Testis (tissue), 3 donors: ENCODE results near the gene DDR1. TPM values are rescaled to one million over a fixed set of nuclear protein-coding genes. Genes with fewer than 3 reads are reported as not detected.
"Not testable (repeated sequence)": the region's sequence is repeated elsewhere in the genome, so short reads cannot be mapped to it uniquely, and the experiment has no call there.

Experiments used
- DNase-seq: peaks from one replicate; pipeline ENCODE4 v3.0.0-alpha.2; 2019
- H3K27ac ChIP-seq, 2 donors: fragments of 200-600 bp; sonication (generic); one replicate each; pipeline ENCODE4 v1.5.1; 2019
- H3K27me3 ChIP-seq: fragments of 200-600 bp; sonication (generic); one replicate; pipeline ENCODE4 v1.5.1; 2019
- H3K36me3 ChIP-seq: fragments of 200-600 bp; sonication (generic); one replicate; pipeline ENCODE4 v1.5.1; 2017; ENCODE audit warnings: low read depth; ENCODE audit errors: missing control alignments
- H3K4me1 ChIP-seq: fragments of 200-600 bp; sonication (generic); one replicate; pipeline ENCODE4 v1.5.1; 2019
- H3K4me3 ChIP-seq, 2 donors: fragments of 200-600 bp; sonication (generic); one replicate each; pipeline ENCODE4 v1.5.1; 2017 to 2019
- H3K9me3 ChIP-seq: fragments of 200-600 bp; sonication (generic); one replicate; pipeline ENCODE4 v1.5.1; 2017
- POLR2A ChIP-seq: fragments of 450-650 bp; IDR thresholded peaks from one replicate; pipeline ENCODE4 v1.6.1; 2017; ENCODE audit warnings: antibody characterized with exemption, mild to moderate bottlenecking, moderate library complexity
- WGBS, 2 donors: methylation state at CpG; one replicate each; pipeline ENCODE4 v1.1.5; 2018; 5-methylcytosine and 5-hydroxymethylcytosine counted together
- intact Hi-C: fragments of 100-400 bp; cut with DNase I; formaldehyde crosslinking; loops from one replicate; pipeline ENCODE4 v1.15.1; 2023; ENCODE audit warnings: low total_unique reads
- polyA plus RNA-seq: library from polyadenylated mRNA; stranded (reverse); fragments of 350-450 nt; fragmentation: Illumina TruSeq; extraction: RNeasy Lipid Tissue Mini Kit (QIAGEN cat#74804); gene quantifications from one replicate; pipeline ENCODE4 v1.2.3, GENCODE V29; 2014; ENCODE audit warnings: low read depth, low replicate concordance; ENCODE audit not compliant: insufficient read depth
- total RNA-seq, 2 donors: library from RNA; depleted of rRNA; stranded (reverse); fragments of >200 nt; gene quantifications; one replicate each; pipeline ENCODE4 v1.2.3, GENCODE V29; 2016
- TF ChIP-seq, protein P1 (sequence below), 3 experiments: fragments of 450-650 bp in 2 of 3; fragments of 200-600 bp in 1 of 3; sonication (generic) in 1 of 3; IDR thresholded peaks; one replicate each; pipeline ENCODE4 v1.5.1; 2016 to 2019; ENCODE audit warnings: antibody characterized with exemption in 3 of 3, mild to moderate bottlenecking in 2 of 3, moderate library complexity in 1 of 3

The DDR1 gene
- total and polyA plus RNA-seq, 3 donors from 2014 or later, result 33.8 to 97.6 (median 94.6) TPM

DNA sequence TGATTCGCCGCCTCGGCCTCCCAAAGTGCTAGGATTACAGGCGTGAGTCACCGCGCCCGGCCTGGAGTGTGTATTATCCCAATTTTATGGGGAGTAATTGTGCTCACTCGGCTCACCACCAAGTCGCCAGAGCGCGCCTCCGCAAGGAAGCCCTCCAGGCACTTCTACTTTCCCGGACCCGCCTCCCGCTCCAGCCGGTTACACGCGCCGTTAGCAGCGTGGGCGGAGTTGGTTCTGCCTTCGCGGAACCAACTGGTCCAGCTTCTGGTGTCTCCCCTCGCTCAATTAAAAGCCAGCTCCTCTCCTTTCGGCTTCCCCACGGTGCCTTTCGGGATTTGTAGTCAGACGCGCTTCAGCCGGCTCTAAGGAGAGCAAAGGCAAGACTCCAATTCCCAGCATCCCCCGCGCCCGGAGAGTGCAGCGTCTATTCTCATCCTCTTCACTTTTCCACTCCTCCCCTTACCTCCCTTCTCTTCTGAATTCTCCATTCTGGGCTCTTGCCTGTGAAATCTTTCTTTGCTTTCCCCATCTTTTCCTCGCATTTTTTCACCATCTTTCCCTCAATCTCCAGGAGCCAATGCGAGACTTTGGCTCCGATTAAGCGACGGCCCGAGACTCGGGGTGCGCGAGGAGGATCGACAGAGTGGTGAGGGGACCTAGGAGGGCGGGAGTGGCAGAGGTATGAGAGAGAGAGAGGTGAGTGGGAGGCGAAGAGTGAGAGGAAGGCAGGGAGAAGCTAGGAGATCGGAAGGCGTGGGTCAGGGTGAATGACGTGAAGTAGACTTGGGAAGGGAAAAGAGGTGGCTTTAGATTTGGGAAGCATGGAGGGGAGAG is 23.7 kb downstream of the DDR1 start, which contains the start of gene GTF2H4:
TSS of gene GTF2H4 (plus strand) at position 450 of the 834 bp plus-strand sequence.
- TF ChIP-seq, protein P1, sequence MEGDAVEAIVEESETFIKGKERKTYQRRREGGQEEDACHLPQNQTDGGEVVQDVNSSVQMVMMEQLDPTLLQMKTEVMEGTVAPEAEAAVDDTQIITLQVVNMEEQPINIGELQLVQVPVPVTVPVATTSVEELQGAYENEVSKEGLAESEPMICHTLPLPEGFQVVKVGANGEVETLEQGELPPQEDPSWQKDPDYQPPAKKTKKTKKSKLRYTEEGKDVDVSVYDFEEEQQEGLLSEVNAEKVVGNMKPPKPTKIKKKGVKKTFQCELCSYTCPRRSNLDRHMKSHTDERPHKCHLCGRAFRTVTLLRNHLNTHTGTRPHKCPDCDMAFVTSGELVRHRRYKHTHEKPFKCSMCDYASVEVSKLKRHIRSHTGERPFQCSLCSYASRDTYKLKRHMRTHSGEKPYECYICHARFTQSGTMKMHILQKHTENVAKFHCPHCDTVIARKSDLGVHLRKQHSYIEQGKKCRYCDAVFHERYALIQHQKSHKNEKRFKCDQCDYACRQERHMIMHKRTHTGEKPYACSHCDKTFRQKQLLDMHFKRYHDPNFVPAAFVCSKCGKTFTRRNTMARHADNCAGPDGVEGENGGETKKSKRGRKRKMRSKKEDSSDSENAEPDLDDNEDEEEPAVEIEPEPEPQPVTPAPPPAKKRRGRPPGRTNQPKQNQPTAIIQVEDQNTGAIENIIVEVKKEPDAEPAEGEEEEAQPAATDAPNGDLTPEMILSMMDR (IDR thresholded peaks at IDR 0.05), result no peak
- TF ChIP-seq POLR2A, result no peak
- peaks cover 8% of the 10 kb centered on the region for H3K4me1 ChIP-seq
- DNase-seq, result peak; percentile 98
- H3K4me3 ChIP-seq, result peak within 1 kb of the TSS; percentile 78 to 83
- intact Hi-C loops, result no loop called here
- no peaks in the 10 kb centered on the region for H3K27me3 ChIP-seq
- H3K36me3 ChIP-seq, result no peaks in the 10 kb centered on the region
- no peaks in the 10 kb centered on the region for H3K9me3 ChIP-seq
- no peak within 1 kb of the TSS for H3K27ac ChIP-seq
- 0 to 1% methylated on average over 46 to 49 of the region's 49 CpGs for WGBS, 2 donors

DNA sequence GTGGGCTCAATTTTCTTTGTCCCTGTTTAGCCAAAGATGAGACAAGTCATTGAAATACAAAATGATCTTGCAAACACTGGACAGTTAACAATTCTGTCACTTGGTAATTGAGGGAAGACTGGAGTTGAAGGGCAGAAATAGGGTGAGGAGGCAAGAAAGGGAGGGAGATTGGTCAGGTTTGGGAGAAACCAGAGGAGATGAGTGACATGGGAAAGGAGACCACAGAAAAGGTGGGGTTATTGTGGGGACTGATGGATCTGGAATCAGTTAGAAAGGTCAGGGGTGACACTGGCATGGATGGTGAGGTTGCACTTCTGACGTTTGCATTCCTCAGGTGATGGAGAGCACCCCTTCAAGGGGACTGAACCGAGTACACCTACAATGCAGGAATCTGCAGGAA is 24.4 kb downstream of the DDR1 start:
- Histone ChIP-seq H3K27me3 (no peaks in the 10 kb centered on the region), H3K4me1 (peaks cover 14% of the 10 kb centered on the region), H3K4me3 (peak overlapping the region; percentile 78 to 83), H3K27ac (no peak overlapping the region), H3K9me3 (no peaks in the 10 kb centered on the region), H3K36me3 (no peaks in the 10 kb centered on the region)
- no peak for DNase-seq
- WGBS, 2 donors, result 23 to 38% methylated on average over 2 of the region's 2 CpGs
- TF ChIP-seq POLR2A, result no peak
- TF ChIP-seq, protein P1 (IDR thresholded peaks at IDR 0.05), result no peak
- intact Hi-C loops, result no loop called here

DNA sequence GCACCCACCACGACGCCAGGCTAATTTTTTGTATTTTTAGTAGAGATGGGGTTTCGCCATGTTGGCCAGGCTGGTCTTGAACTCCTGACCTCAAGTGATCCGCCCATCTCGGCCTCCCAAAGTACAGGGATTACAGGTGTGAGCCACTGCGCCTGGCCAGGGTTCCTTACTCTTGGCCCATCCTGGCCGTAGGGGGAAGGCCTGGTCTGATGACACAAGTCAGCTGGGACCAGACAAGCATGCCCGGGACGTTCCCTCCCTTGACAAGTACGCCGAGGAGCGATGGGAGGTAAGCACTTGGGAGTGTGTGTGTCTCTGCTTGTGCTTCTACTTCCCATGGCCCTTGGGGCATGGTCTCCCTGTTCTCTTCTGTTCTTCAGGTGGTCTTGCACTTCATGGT is 26.2 kb downstream of the DDR1 start:
- H3K9me3 ChIP-seq, DNase-seq, intact Hi-C loops: not testable (repeated sequence)

DNA sequence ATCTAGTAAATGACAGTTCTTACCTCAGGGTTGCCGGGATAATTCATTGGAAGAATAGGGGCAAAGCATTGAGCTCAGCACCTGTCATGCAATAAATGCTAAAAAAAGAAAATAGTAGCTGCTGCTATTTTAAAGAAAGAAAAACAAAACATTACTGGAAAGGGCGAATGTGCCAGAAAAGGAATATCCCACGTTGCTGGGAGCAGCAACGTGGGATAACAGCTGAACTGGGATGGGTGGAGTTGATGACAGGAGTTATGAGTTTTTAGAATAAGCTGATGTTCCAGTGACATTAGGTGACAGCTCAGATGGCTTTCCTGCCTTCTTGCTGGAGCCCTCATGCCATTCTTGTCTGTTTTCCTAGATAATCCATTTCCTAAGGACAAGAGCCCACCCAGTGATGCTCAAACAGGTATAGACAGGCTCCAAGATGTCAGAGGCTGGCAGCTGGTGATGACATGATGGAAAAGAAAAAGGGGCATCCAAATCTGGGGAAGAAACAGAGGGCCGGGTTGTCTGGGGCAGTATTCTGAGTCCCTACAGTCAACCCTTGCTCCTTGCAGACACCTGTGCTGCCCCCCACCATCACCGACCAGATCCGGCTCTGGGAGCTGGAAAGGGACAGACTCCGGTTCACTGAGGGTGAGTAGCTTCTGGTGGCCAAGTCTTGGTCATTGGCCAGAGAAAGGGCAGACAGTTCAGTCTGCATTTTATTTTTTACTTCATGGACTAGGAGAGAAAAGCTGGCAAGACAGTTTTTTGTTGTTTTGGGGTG is 28.6 kb downstream of the DDR1 start:
- H3K36me3 ChIP-seq, result no peaks in the 10 kb centered on the region
- no peak for TF ChIP-seq POLR2A
- TF ChIP-seq, protein P1 (IDR thresholded peaks at IDR 0.05), result no peak
- H3K9me3 ChIP-seq, result no peaks in the 10 kb centered on the region
- H3K27me3 ChIP-seq, result no peaks in the 10 kb centered on the region
- peak overlapping the region; percentile 92 to 93 for H3K27ac ChIP-seq
- WGBS, 2 donors, result 63 to 72% methylated on average over 8 of the region's 8 CpGs
- intact Hi-C loops, result no loop called here
- H3K4me3 ChIP-seq, result no peak overlapping the region
- H3K4me1 ChIP-seq, result peaks cover 30% of the 10 kb centered on the region
- no peak for DNase-seq

More for the DNA sequence above, 26.2 kb downstream of the DDR1 start:
- not testable (repeated sequence) for H3K4me3 ChIP-seq, H3K27ac ChIP-seq, H3K36me3 ChIP-seq, H3K27me3 ChIP-seq
- H3K4me1 ChIP-seq, result peaks cover 24% of the 10 kb centered on the region
- WGBS, 2 donors, result 90 to 94% methylated on average over 9 to 12 of the region's 12 CpGs

DNA sequence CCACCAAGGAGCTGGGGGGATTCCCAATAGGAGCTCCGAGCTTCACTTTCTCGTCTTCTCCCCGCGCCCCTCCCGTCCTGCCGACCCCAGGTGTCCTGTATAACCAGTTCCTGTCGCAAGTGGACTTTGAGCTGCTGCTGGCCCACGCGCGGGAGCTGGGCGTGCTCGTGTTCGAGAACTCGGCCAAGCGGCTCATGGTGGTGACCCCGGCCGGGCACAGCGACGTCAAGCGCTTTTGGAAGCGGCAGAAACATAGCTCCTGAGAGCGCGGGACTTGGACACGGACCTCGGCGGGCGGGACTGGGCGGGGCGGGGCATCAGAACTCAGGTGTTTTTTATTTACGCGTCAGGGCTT is 29.4 kb downstream of the DDR1 start:
- WGBS, 2 donors, result 2 to 7% methylated on average over 25 to 28 of the region's 31 CpGs
- intact Hi-C loops, result no loop called here

More for the DNA sequence above, 29.4 kb downstream of the DDR1 start:
- peaks cover 28% of the 10 kb centered on the region for H3K4me1 ChIP-seq
- H3K27me3 ChIP-seq, result no peaks in the 10 kb centered on the region
- H3K9me3 ChIP-seq, result no peaks in the 10 kb centered on the region
- no peak for DNase-seq
- H3K27ac ChIP-seq, result peak overlapping the region; percentile 92 to 93
- peak overlapping the region; percentile 56 to 65 for H3K4me3 ChIP-seq
- no peaks in the 10 kb centered on the region for H3K36me3 ChIP-seq
- TF ChIP-seq, protein P1 (IDR thresholded peaks at IDR 0.05), result no peak
- TF ChIP-seq POLR2A, result no peak
